K562 (cell line): ENCODE data around the gene P2RX3. TPM values are rescaled to one million over a fixed set of nuclear protein-coding genes. Genes with fewer than 3 reads are reported as not detected.

Experiments used
- ATAC-seq: fragments of 200-7000 bp; cut with Tn5 transposase; 3 replicates; pipeline ENCODE4 v1.9.1; 2020; ENCODE audit warnings: moderate library complexity
- BruUV-seq: library from RNA; stranded (reverse); fragments of 400-500 nt; replicated peaks from 2 replicates; lab custom pipeline; 2021; lab: Mats Ljungman, UMichigan
- CTCF ChIA-PET: fragments of 300-600 bp; formaldehyde crosslinking; extraction: SDS; loops from one replicate; lab custom pipeline; 2021; ENCODE audit warnings: low intra/inter-chr PET ratio; lab: Yijun Ruan, JAX
- POLR2A ChIA-PET: fragments of 300-600, 350-650 bp; sonication (Branson Sonifier 250); formaldehyde crosslinking; extraction: SDS; loops from one replicate; lab custom pipeline; 2021; ENCODE audit warnings: antibody characterized with exemption, inconsistent platforms; lab: Yijun Ruan, JAX
- DNase-seq, 4 experiments: peaks; one replicate each; pipeline versions ENCODE4 v3.0.0 to v3.0.0-alpha.2; 2011 to 2018; ENCODE audit warnings: low spot score in 3 of 4, mixed read lengths in 3 of 4; ENCODE audit errors: extremely low read depth in 1 of 4
- FAIRE-seq: peaks from 2 replicates; lab custom pipeline; 2011; peaks lifted over from hg19 to GRCh38; lab: Jason Lieb, UNC
- H2AFZ ChIP-seq: 2 replicates; pipeline ENCODE4 v1.6.0; 2011; ENCODE audit warnings: low read depth, low read length, control low read depth, inconsistent platforms
- H3K27ac ChIP-seq: fragments of 200-600 bp; 3 replicates; pipeline ENCODE4 v1.8.0; 2011; ENCODE audit warnings: low read depth, mild to moderate bottlenecking, control low read depth, inconsistent platforms, low read length, moderate library complexity, mixed read lengths; ENCODE audit errors: extremely low read depth
- H3K27me3 ChIP-seq, 2 experiments: fragments of 300-600 bp in 1 of 2; 2 replicates in 1 of 2; 3 replicates in 1 of 2; pipeline versions ENCODE4 v1.6.0 to v1.8.0; 2011; ENCODE audit warnings: inconsistent platforms in 2 of 2, low read length in 2 of 2, mild to moderate bottlenecking in 1 of 2, mixed read lengths in 1 of 2, moderate library complexity in 1 of 2; ENCODE audit not compliant: control insufficient read depth in 2 of 2, insufficient read depth in 2 of 2
- H3K36me3 ChIP-seq: fragments of 300-600 bp; 3 replicates; pipeline ENCODE4 v1.8.0; 2011; ENCODE audit warnings: mild to moderate bottlenecking, low read length, inconsistent platforms; ENCODE audit not compliant: control insufficient read depth, insufficient read depth
- H3K4me1 ChIP-seq, 2 experiments: fragments of 200-600 bp in 1 of 2; replicated peaks in 1 of 2; 2 replicates in 1 of 2; 3 replicates in 1 of 2; pipeline versions ENCODE4 v1.5.1 to v1.8.0; 2011; ENCODE audit warnings: inconsistent platforms in 2 of 2, low read length in 2 of 2, mild to moderate bottlenecking in 1 of 2, mixed read lengths in 1 of 2, moderate library complexity in 1 of 2; ENCODE audit not compliant: control insufficient read depth in 2 of 2, insufficient read depth in 2 of 2
- H3K4me2 ChIP-seq: 2 replicates; pipeline ENCODE4 v1.6.1; 2011; ENCODE audit warnings: low read length, control low read depth, inconsistent platforms, mixed read lengths; ENCODE audit not compliant: insufficient read depth
- H3K4me3 ChIP-seq: fragments of 200-600 bp; sonication (generic), shearing (Covaris generic); 2 replicates; pipeline ENCODE4 v1.5.1; 2016; ENCODE audit warnings: control low read depth, inconsistent platforms
- H3K79me2 ChIP-seq: fragments of 200-600 bp; 3 replicates; pipeline ENCODE4 v1.8.0; 2011; ENCODE audit warnings: low read length, inconsistent platforms; ENCODE audit not compliant: control insufficient read depth, insufficient read depth
- H3K9ac ChIP-seq, 2 experiments: 2 replicates each; pipeline versions ENCODE4 v1.6.0 to v1.6.1; 2011; ENCODE audit warnings: low read depth in 2 of 2, low read length in 2 of 2, control low read depth in 1 of 2, inconsistent platforms in 1 of 2, mild to moderate bottlenecking in 1 of 2, mixed read lengths in 1 of 2; ENCODE audit not compliant: insufficient read depth in 1 of 2
- H3K9me1 ChIP-seq: one replicate; pipeline ENCODE4 v1.6.0; 2011; ENCODE audit warnings: inconsistent platforms, mild to moderate bottlenecking, low read length, moderate library complexity; ENCODE audit not compliant: control insufficient read depth, insufficient read depth
- H3K9me3 ChIP-seq: replicated peaks from 2 replicates; pipeline ENCODE4 v1.5.1; 2011; ENCODE audit warnings: low read depth, low read length, inconsistent platforms; ENCODE audit not compliant: control insufficient read depth, insufficient read depth
- H4K20me1 ChIP-seq: replicated peaks from 2 replicates; pipeline ENCODE4 v1.6.1; 2011; ENCODE audit warnings: low read length, inconsistent platforms, mixed read lengths; ENCODE audit not compliant: control insufficient read depth, insufficient read depth
- EHMT2 ChIP-seq: fragments of 450-650 bp; IDR thresholded peaks from 2 replicates; pipeline ENCODE4 v1.6.1; 2018; ENCODE audit warnings: antibody characterized with exemption
- HNRNPL ChIP-seq: fragments of 200-400 bp; formaldehyde crosslinking; IDR thresholded peaks from 2 replicates; pipeline ENCODE4 v1.6.1; 2017; ENCODE audit warnings: low read depth, mild to moderate bottlenecking, low read length
- KLF1 ChIP-seq: fragments of 450-650 bp; IDR thresholded peaks from 2 replicates; pipeline ENCODE4 v1.6.1; 2016; ENCODE audit warnings: missing genetic modification characterization, missing compliant biosample characterization
- MCM2 ChIP-seq: fragments of 450-650 bp; IDR thresholded peaks from 2 replicates; pipeline ENCODE4 v1.6.1; 2017; ENCODE audit warnings: low read depth, mild to moderate bottlenecking
- PHB2 ChIP-seq: fragments of 450-650 bp; IDR thresholded peaks from 2 replicates; pipeline ENCODE4 v1.6.1; 2017; ENCODE audit warnings: low read depth
- POLR2H ChIP-seq: IDR thresholded peaks from 2 replicates; pipeline ENCODE4 v1.6.1; 2016; ENCODE audit warnings: missing genetic modification characterization, low read depth, mild to moderate bottlenecking, control low read depth, missing compliant biosample characterization, moderate library complexity
- TRIM28 ChIP-seq: fragments of 450-650 bp; IDR thresholded peaks from 2 replicates; pipeline ENCODE4 v1.6.1; 2017
- ZC3H11A ChIP-seq: IDR thresholded peaks from 2 replicates; pipeline ENCODE4 v1.6.1; 2012; ENCODE audit warnings: low read depth, low read length, improper control_type of control experiment
- WGBS: fragments of 100-300 bp; shearing (Covaris generic); methylation state at CpG from one replicate; pipeline ENCODE4 v1.1.6; 2016; ENCODE audit warnings: low coverage, mixed read lengths; ENCODE audit not compliant: insufficient coverage; ENCODE audit errors: missing lambda C conversion rate; 5-methylcytosine and 5-hydroxymethylcytosine counted together
- in situ Hi-C: fragments of 300-500 bp; cut with MboI; formaldehyde crosslinking; loops from 4 replicates; pipeline ENCODE4 v1.15.0; 2018; ENCODE audit warnings: inconsistent platforms, mixed read lengths
- intact Hi-C: fragments of 100-400 bp; cut with micrococcal nuclease; formaldehyde crosslinking; loops from 2 replicates; pipeline ENCODE4 v1.14.2; 2022
- polyA plus RNA-seq, 8 experiments: library from polyadenylated mRNA; depleted of rRNA in 4 of 8; stranded (reverse) in 5 of 8; unstranded in 3 of 8; fragments of >200 nt; fragmentation: Nextera tagmentation in 2 of 8; fragmentation: Illumina TruSeq in 1 of 8; extraction: Ambion mirVana in 2 of 8; extraction: Trizol in 1 of 8; gene quantifications; 2 replicates each; pipeline versions ENCODE4 v1.2.1 to v1.2.3, GENCODE V29; 2011 to 2014; ENCODE audit warnings: inconsistent platforms in 1 of 8, missing spikeins in 1 of 8
- total RNA-seq, 7 experiments: library from RNA; depleted of rRNA in 6 of 7; stranded (reverse); fragments of >200 nt in 6 of 7; fragmentation: Illumina TruSeq in 2 of 7; extraction: Trizol in 2 of 7; gene quantifications; 2 replicates each; pipeline versions ENCODE4 v1.2.1 to v1.2.3, GENCODE V29; 2011 to 2021; ENCODE audit warnings: low replicate concordance in 1 of 7
- TF ChIP-seq, protein P1 (sequence below): fragments of 450-650 bp; formaldehyde crosslinking; IDR thresholded peaks from 2 replicates; pipeline ENCODE4 v1.4.0; 2020; ENCODE audit warnings: mild to moderate bottlenecking, mixed read lengths
- TF ChIP-seq, protein P2 (sequence below), 2 experiments: fragments of 450-650 bp in 1 of 2; sonication (generic) in 1 of 2; formaldehyde crosslinking in 1 of 2; IDR thresholded peaks; 2 replicates each; pipeline versions ENCODE4 v1.7.1 to v1.9.0; 2016 to 2022; ENCODE audit warnings: inconsistent platforms in 1 of 2, mild to moderate bottlenecking in 1 of 2, missing genetic modification reagents in 1 of 2

Gene P2RX3
- total and polyA plus RNA-seq, 9 of the 15 experiments (the other 6 are each of a cell fraction or from before 2014, with no cell fraction given): not detected

DNA sequence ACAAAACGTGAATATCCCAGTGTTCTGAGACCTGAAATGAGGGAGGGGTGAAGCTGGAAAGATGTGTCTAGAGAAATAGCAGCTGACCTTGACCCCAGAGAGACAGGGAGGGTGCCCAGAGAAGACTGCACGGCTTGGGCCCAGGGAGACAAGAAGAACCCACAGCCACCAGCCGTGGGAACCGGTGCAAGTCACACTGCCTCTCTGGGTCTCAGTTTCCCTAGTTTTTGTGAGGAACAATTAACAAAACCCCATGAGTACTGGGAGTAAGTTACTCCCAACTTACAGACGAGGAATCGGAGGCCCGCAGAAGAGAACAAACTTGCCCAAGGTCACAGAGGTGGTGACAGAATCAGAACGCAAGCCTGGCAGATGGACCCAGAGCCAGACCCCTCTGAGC lies 32.6 kb upstream of the P2RX3 start:
- Histone ChIP-seq H2AFZ (no peak overlapping the region), H4K20me1 (peaks cover 13% of the 10 kb centered on the region), H3K36me3 (peaks cover 54% of the 10 kb centered on the region), H3K4me1 (peaks cover 8 to 31% of the 10 kb centered on the region in 2 experiments), H3K27me3 (no peaks in the 10 kb centered on the region), H3K4me2 (no peak overlapping the region), H3K4me3 (no peak overlapping the region), H3K9me1 (peaks cover 2% of the 10 kb centered on the region), H3K9ac (no peak overlapping the region), H3K79me2 (peaks cover 1% of the 10 kb centered on the region; the same call in 2 of the 3 replicates), H3K9me3 (no peaks in the 10 kb centered on the region), H3K27ac (no peak overlapping the region)
- ChIA-PET CTCF (no interaction called here), POLR2A (interaction anchor here (0.9 kb wide), 2 partner anchors 11 to 120 kb away, joined by 3 read pairs; no protein-coding TSS in a partner anchor)
- in situ Hi-C loops: no loop called here
- intact Hi-C loops: no loop called here
- ATAC-seq (no peak), FAIRE-seq (no peak), DNase-seq (no peak)
- no TSS peak for BruUV-seq
- WGBS: 78% methylated on average over 7 of the region's 8 CpGs
- TF ChIP-seq, protein P1, sequence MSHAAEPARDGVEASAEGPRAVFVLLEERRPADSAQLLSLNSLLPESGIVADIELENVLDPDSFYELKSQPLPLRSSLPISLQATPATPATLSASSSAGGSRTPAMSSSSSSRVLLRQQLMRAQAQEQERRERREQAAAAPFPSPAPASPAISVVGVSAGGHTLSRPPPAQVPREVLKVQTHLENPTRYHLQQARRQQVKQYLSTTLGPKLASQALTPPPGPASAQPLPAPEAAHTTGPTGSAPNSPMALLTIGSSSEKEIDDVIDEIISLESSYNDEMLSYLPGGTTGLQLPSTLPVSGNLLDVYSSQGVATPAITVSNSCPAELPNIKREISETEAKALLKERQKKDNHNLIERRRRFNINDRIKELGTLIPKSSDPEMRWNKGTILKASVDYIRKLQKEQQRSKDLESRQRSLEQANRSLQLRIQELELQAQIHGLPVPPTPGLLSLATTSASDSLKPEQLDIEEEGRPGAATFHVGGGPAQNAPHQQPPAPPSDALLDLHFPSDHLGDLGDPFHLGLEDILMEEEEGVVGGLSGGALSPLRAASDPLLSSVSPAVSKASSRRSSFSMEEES (CRISPR knock-in tag): no peak
- TF ChIP-seq KLF1: no peak
- no peak for TF ChIP-seq POLR2H (tag)
- no peak for TF ChIP-seq HNRNPL
- TF ChIP-seq, protein P2, sequence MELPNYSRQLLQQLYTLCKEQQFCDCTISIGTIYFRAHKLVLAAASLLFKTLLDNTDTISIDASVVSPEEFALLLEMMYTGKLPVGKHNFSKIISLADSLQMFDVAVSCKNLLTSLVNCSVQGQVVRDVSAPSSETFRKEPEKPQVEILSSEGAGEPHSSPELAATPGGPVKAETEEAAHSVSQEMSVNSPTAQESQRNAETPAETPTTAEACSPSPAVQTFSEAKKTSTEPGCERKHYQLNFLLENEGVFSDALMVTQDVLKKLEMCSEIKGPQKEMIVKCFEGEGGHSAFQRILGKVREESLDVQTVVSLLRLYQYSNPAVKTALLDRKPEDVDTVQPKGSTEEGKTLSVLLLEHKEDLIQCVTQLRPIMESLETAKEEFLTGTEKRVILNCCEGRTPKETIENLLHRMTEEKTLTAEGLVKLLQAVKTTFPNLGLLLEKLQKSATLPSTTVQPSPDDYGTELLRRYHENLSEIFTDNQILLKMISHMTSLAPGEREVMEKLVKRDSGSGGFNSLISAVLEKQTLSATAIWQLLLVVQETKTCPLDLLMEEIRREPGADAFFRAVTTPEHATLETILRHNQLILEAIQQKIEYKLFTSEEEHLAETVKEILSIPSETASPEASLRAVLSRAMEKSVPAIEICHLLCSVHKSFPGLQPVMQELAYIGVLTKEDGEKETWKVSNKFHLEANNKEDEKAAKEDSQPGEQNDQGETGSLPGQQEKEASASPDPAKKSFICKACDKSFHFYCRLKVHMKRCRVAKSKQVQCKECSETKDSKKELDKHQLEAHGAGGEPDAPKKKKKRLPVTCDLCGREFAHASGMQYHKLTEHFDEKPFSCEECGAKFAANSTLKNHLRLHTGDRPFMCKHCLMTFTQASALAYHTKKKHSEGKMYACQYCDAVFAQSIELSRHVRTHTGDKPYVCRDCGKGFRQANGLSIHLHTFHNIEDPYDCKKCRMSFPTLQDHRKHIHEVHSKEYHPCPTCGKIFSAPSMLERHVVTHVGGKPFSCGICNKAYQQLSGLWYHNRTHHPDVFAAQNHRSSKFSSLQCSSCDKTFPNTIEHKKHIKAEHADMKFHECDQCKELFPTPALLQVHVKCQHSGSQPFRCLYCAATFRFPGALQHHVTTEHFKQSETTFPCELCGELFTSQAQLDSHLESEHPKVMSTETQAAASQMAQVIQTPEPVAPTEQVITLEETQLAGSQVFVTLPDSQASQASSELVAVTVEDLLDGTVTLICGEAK (IDR thresholded peaks at IDR 0.05): no peak
- TF ChIP-seq, protein P2 (CRISPR knock-in tag; IDR thresholded peaks at IDR 0.05): no peak
- TF ChIP-seq EHMT2: no peak
- no peak for TF ChIP-seq PHB2
- TF ChIP-seq ZC3H11A: no peak
- TF ChIP-seq MCM2: no peak
- TF ChIP-seq TRIM28: no peak
